DOHH2 (cell line): ENCODE measurements around the gene PTGS2.
"Not testable (repeated sequence)": the region's sequence is repeated elsewhere in the genome, so short reads cannot be mapped to it uniquely, and the experiment has no call there.

Source experiments
- H3F3A ChIP-seq: fragments of 200-600 bp; sonication (generic), shearing (Covaris generic); 2 replicates; pipeline ENCODE4 v1.6.0; 2016; ENCODE audit warnings: antibody characterized with exemption, mild to moderate bottlenecking; ENCODE audit not compliant: control insufficient read depth, insufficient read depth
- H3K27ac ChIP-seq: fragments of 200-600 bp; sonication (generic); 2 replicates; pipeline ENCODE4 v1.5.1; 2014; ENCODE audit warnings: low read depth, mild to moderate bottlenecking, low read length, moderate library complexity
- H3K27me3 ChIP-seq: fragments of 200-600 bp; sonication (generic); 2 replicates; pipeline ENCODE4 v1.6.1; 2014; ENCODE audit warnings: mild to moderate bottlenecking, low read length, mixed read lengths; ENCODE audit not compliant: control insufficient read depth
- H3K36me3 ChIP-seq: fragments of 200-600 bp; sonication (generic); 2 replicates; pipeline ENCODE4 v1.6.1; 2014; ENCODE audit warnings: mild to moderate bottlenecking, low read length, moderate library complexity, mixed read lengths; ENCODE audit not compliant: control insufficient read depth
- H3K4me1 ChIP-seq: fragments of 200-600 bp; sonication (generic); 2 replicates; pipeline ENCODE4 v1.6.1; 2014; ENCODE audit warnings: mild to moderate bottlenecking, low read length, mixed read lengths; ENCODE audit not compliant: control insufficient read depth
- H3K4me2 ChIP-seq: fragments of 200-600 bp; sonication (generic); 2 replicates; pipeline ENCODE4 v1.6.0; 2014; ENCODE audit warnings: mild to moderate bottlenecking, low read length, moderate library complexity
- H3K4me3 ChIP-seq: fragments of 200-600 bp; sonication (generic); 2 replicates; pipeline ENCODE4 v1.5.1; 2014; ENCODE audit warnings: mild to moderate bottlenecking, low read length, mixed read lengths
- H3K79me2 ChIP-seq: fragments of 200-600 bp; sonication (generic); 2 replicates; pipeline ENCODE4 v1.6.1; 2014; ENCODE audit warnings: mild to moderate bottlenecking, low read length, mixed read lengths; ENCODE audit not compliant: control insufficient read depth
- H3K9me2 ChIP-seq: fragments of 200-600 bp; sonication (generic); replicated peaks from 2 replicates; pipeline ENCODE4 v1.6.1; 2014; ENCODE audit warnings: mild to moderate bottlenecking, low read length, mixed read lengths; ENCODE audit not compliant: control insufficient read depth
- H3K9me3 ChIP-seq: fragments of 200-600 bp; sonication (generic); 2 replicates; pipeline ENCODE4 v1.6.1; 2014; ENCODE audit warnings: antibody characterized with exemption, low read length, mixed read lengths; ENCODE audit not compliant: control insufficient read depth, insufficient read depth
- H4K20me1 ChIP-seq: fragments of 200-600 bp; sonication (generic); 2 replicates; pipeline ENCODE4 v1.6.0; 2014; ENCODE audit warnings: low read depth, mild to moderate bottlenecking, antibody characterized with exemption, low read length, moderate library complexity; ENCODE audit not compliant: control insufficient read depth, insufficient read depth
- CTCF ChIP-seq: fragments of 200-600 bp; sonication (generic); IDR thresholded peaks from one replicate; pipeline ENCODE4 v1.5.1; 2014; ENCODE audit warnings: antibody characterized with exemption, mild to moderate bottlenecking, low read depth, low read length; ENCODE audit not compliant: poor library complexity, severe bottlenecking
- EZH2phosphoT487 ChIP-seq: fragments of 200-600 bp; sonication (generic); IDR thresholded peaks from 2 replicates; pipeline ENCODE4 v1.6.1; 2017; ENCODE audit warnings: borderline replicate concordance, mild to moderate bottlenecking, antibody characterized with exemption, low read length, moderate library complexity, mixed read lengths

PTGS2 gene

GRCh38 chr1:186670297-186671135 is 9.7 kb downstream of the PTGS2 start:
- Histone ChIP-seq H3K9me2 (no peaks in the 10 kb centered on the region), H3K79me2 (no peaks in the 10 kb centered on the region), H3K4me1 (no peaks in the 10 kb centered on the region), H3K9me3 (no peaks in the 10 kb centered on the region), H3F3A (no peaks in the 10 kb centered on the region), H3K27ac (no peak overlapping the region), H3K4me3 (no peak overlapping the region), H4K20me1 (no peaks in the 10 kb centered on the region), H3K27me3 (no peaks in the 10 kb centered on the region), H3K4me2 (no peak overlapping the region), H3K36me3 (no peaks in the 10 kb centered on the region)
- TF ChIP-seq CTCF = no peak
- TF ChIP-seq EZH2phosphoT487 = no peak

GRCh38 chr1:186669784-186670183 is 10.4 kb downstream of the PTGS2 start:
- not testable (repeated sequence) for H4K20me1 ChIP-seq, H3K4me3 ChIP-seq, H3K27ac ChIP-seq, H3K27me3 ChIP-seq, H3K79me2 ChIP-seq, H3F3A ChIP-seq, H3K36me3 ChIP-seq, H3K4me1 ChIP-seq, H3K9me3 ChIP-seq, H3K9me2 ChIP-seq, H3K4me2 ChIP-seq

- H3K9me3 ChIP-seq, H3K9me2 ChIP-seq, H3K79me2 ChIP-seq, H4K20me1 ChIP-seq, H3F3A ChIP-seq, H3K4me1 ChIP-seq, H3K4me2 ChIP-seq, H3K36me3 ChIP-seq, H3K4me3 ChIP-seq, H3K27ac ChIP-seq, H3K27me3 ChIP-seq: not testable (repeated sequence)
These were observed 16.0 kb downstream of the PTGS2 start for GRCh38 chr1:186664217-186664616.

GRCh38 chr1:186662752-186663151 is 17.5 kb downstream of the PTGS2 start:
- Histone ChIP-seq H3K9me2 (no peaks in the 10 kb centered on the region), H3K79me2 (no peaks in the 10 kb centered on the region), H3F3A (no peaks in the 10 kb centered on the region), H3K9me3 (no peaks in the 10 kb centered on the region), H3K4me3 (no peak overlapping the region), H3K27me3 (no peaks in the 10 kb centered on the region), H4K20me1 (no peaks in the 10 kb centered on the region), H3K36me3 (no peaks in the 10 kb centered on the region), H3K4me1 (no peaks in the 10 kb centered on the region), H3K27ac (no peak overlapping the region), H3K4me2 (no peak overlapping the region)
- TF ChIP-seq EZH2phosphoT487 (no peak), CTCF (no peak)
